ENCODE data around the gene NME7. TPM values are rescaled to one million over a fixed set of nuclear protein-coding genes. Genes with fewer than 3 reads are reported as not detected.

The NME7 gene
- total and polyA plus RNA-seq, 2 experiments from 2014 or later = 39.1 to 48.5 TPM

- H3K27me3 Mint-ChIP-seq (ENCODE audit: insufficient read depth, low read depth, poor library complexity) = peaks cover under 1% of the 10 kb centered on the region
- Histone ChIP-seq H3K4me2 (no peak overlapping the region), H3F3A (replicated peaks; ENCODE audit: low read depth) (no peaks in the 10 kb centered on the region), H4K20me1 (replicated peaks; ENCODE audit: insufficient read depth) (peaks cover 6% of the 10 kb centered on the region), H3K4me1 (ENCODE audit: insufficient read depth) (no peaks in the 10 kb centered on the region), H3K36me3 (ENCODE audit: insufficient read depth) (peaks cover 21% of the 10 kb centered on the region), H3K27me3 (ENCODE audit: insufficient read depth) (no peaks in the 10 kb centered on the region), H3K4me3 (no peak overlapping the region), H3K27ac (ENCODE audit: low read depth) (no peak overlapping the region), H3K9me2 (ENCODE audit: insufficient read depth) (no peaks in the 10 kb centered on the region), H2AFZ (no peak overlapping the region), H3K79me2 (replicated peaks; ENCODE audit: insufficient read depth) (peaks cover 70% of the 10 kb centered on the region)
- H3K4me3 Mint-ChIP-seq = no peak overlapping the region
- no peak for TF ChIP-seq CTCF (conservative IDR thresholded peaks at IDR 0.05; ENCODE audit: low read depth in 2 of 2)
- TF ChIP-seq STAT1 (IDR thresholded peaks at IDR 0.05; ENCODE audit: unreplicated experiment) = no peak
- no peak for TF ChIP-seq CREB1 (CRISPR knock-in tag; IDR thresholded peaks at IDR 0.05; ENCODE audit: low read depth)
- TF ChIP-seq ZNF114 (CRISPR knock-in tag; IDR thresholded peaks at IDR 0.05) = no peak
- TF ChIP-seq EZH2phosphoT487 (IDR thresholded peaks at IDR 0.05; ENCODE audit: unreplicated experiment) = no peak
- no peak for TF ChIP-seq ETS1 (IDR thresholded peaks at IDR 0.05)
- no peak for TF ChIP-seq ZNF331 (CRISPR knock-in tag; IDR thresholded peaks at IDR 0.05; ENCODE audit: low read depth)
- TF ChIP-seq POLR2AphosphoS5 (IDR thresholded peaks at IDR 0.05; ENCODE audit: low read depth) = no peak
- TF ChIP-seq EZH2 (IDR thresholded peaks at IDR 0.05; ENCODE audit: low read depth, unreplicated experiment) = no peak
- no peak for TF ChIP-seq JUNB (IDR thresholded peaks at IDR 0.05; ENCODE audit: unreplicated experiment)
- TF ChIP-seq ZNF462 (CRISPR knock-in tag; IDR thresholded peaks at IDR 0.05) = no peak
- no peak for TF ChIP-seq REST (IDR thresholded peaks at IDR 0.05; ENCODE audit: unreplicated experiment)
- TF ChIP-seq NANOG (IDR thresholded peaks at IDR 0.05; ENCODE audit: borderline replicate concordance) = no peak
- H3K27ac Mint-ChIP-seq = peak overlapping the region; percentile 65
- no peaks in the 10 kb centered on the region for H3K9me3 Mint-ChIP-seq
- ATAC-seq (no peak), DNase-seq (ENCODE audit: low spot score) (no peak)
- peaks cover 42% of the 10 kb centered on the region for H3K36me3 Mint-ChIP-seq (ENCODE audit: low read depth)
- peaks cover 7% of the 10 kb centered on the region for H3K4me1 Mint-ChIP-seq
Measured at GRCh38 chr1:169121146-169121923, 246.3 kb downstream of the NME7 start.
